Measurements from ENCODE around the gene CADM2. TPM values are rescaled to one million over a fixed set of nuclear protein-coding genes. Genes with fewer than 3 reads are reported as not detected.

CADM2 gene
- total RNA-seq, 1 experiment from 2014 or later = 1.3 TPM

DNA sequence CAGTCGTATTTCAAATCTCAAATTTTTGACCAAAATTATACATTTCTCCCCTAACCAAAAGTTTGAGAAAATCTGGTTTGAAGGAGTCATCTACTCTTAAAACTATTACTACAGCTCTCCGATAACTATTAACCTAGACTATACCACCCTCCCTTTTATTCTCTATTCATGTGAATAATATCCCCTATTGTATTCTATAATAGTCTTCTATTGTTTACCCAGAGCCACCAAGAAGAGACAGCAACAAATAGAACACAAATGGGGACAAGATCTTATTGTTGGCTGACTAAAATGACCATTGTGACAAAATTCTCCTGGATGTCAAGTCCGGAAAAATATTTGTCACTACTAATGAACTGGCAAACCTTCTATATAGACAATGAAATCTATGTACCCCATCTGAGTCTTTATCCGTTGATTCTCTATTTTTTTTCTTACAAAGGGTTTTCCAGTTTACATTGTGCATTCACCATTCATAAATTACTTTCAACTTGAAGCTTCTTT lies 618.0 kb downstream of the CADM2 start:
- Mint-ChIP-seq H3K4me3 (ENCODE audit: low read depth, unreplicated experiment) (no peak overlapping the region), H3K27ac (ENCODE audit: unreplicated experiment) (no peak overlapping the region), H3K27me3 (ENCODE audit: unreplicated experiment) (no peaks in the 10 kb centered on the region), H3K9me3 (ENCODE audit: low read depth, unreplicated experiment) (no peaks in the 10 kb centered on the region), H3K36me3 (ENCODE audit: insufficient read depth, unreplicated experiment) (no peaks in the 10 kb centered on the region), H3K4me1 (ENCODE audit: low read depth, unreplicated experiment) (peaks cover 19% of the 10 kb centered on the region)
- BruUV-seq (replicated peaks) = no TSS peak
- TF ChIP-seq, protein P1, sequence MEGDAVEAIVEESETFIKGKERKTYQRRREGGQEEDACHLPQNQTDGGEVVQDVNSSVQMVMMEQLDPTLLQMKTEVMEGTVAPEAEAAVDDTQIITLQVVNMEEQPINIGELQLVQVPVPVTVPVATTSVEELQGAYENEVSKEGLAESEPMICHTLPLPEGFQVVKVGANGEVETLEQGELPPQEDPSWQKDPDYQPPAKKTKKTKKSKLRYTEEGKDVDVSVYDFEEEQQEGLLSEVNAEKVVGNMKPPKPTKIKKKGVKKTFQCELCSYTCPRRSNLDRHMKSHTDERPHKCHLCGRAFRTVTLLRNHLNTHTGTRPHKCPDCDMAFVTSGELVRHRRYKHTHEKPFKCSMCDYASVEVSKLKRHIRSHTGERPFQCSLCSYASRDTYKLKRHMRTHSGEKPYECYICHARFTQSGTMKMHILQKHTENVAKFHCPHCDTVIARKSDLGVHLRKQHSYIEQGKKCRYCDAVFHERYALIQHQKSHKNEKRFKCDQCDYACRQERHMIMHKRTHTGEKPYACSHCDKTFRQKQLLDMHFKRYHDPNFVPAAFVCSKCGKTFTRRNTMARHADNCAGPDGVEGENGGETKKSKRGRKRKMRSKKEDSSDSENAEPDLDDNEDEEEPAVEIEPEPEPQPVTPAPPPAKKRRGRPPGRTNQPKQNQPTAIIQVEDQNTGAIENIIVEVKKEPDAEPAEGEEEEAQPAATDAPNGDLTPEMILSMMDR (IDR thresholded peaks at IDR 0.05; ENCODE audit: unreplicated experiment) = no peak
- intact Hi-C loops (cut with micrococcal nuclease; ENCODE audit: unreplicated experiment) = loop anchor here (1.0 to 10.0 kb wide), 5 partner anchors 214 to 602 kb away; no protein-coding TSS in a partner anchor
- no peak for DNase-seq
- CTCF ChIA-PET = no interaction called here

DNA sequence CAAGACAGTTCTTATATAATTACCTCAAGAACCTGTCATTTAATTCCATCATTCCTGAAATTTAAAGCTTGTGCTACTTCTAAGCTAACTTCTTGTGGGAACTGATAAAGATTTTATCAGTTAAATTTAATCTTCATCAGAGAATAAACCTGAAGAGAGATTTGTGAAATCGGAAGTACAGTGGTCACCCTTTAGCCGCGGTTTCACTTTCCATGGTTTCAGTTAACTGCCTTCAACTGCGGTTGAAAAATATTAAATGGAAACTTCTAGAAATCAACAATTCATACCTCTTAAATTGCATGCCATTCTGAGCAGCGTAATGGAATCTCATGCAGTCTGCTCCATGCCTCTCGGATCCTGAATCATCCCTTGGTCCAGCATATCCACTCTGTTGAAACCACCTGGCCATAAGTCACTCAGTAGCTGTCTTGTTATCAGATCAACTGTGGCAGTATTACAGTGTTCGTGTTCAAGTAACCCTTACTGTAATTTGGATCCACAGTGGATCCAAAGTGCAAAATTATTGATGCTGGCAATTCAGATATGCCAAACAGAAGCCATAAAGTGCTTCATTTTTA lies 626.1 kb downstream of the CADM2 start:
- CTCF ChIA-PET = no interaction called here
- TF ChIP-seq, protein P1 (IDR thresholded peaks at IDR 0.05; ENCODE audit: unreplicated experiment) = no peak
- Mint-ChIP-seq H3K36me3 (ENCODE audit: insufficient read depth, unreplicated experiment) (no peaks in the 10 kb centered on the region), H3K4me1 (ENCODE audit: low read depth, unreplicated experiment) (no peaks in the 10 kb centered on the region), H3K4me3 (ENCODE audit: low read depth, unreplicated experiment) (no peak overlapping the region), H3K27ac (ENCODE audit: unreplicated experiment) (no peak overlapping the region), H3K9me3 (ENCODE audit: low read depth, unreplicated experiment) (no peaks in the 10 kb centered on the region), H3K27me3 (ENCODE audit: unreplicated experiment) (no peaks in the 10 kb centered on the region)
- no peak for DNase-seq
- no TSS peak for BruUV-seq (replicated peaks)
- intact Hi-C loops (cut with micrococcal nuclease; ENCODE audit: unreplicated experiment) = no loop called here

DNA sequence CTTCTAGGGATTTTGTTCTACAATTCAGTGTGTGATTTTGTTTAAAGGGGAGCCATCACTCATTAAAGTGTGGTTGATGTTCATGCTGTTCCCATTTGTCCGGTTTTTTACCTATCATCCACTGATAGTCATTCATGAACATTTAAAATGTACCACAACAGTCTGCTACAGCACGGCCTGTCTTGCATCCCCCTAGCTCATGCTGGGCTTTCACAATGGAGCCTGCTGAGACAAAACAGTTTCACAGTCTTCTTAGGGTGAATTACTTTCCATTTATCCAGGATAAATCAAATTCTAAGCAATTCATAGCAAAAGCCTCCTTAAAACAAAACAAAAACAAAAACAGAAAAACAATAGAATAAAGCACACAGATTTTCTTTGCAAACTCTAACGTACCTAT lies 627.2 kb downstream of the CADM2 start:
- CTCF ChIA-PET = no interaction called here
- Mint-ChIP-seq H3K4me1 (ENCODE audit: low read depth, unreplicated experiment) (no peaks in the 10 kb centered on the region), H3K4me3 (ENCODE audit: low read depth, unreplicated experiment) (no peak overlapping the region), H3K9me3 (ENCODE audit: low read depth, unreplicated experiment) (no peaks in the 10 kb centered on the region), H3K36me3 (ENCODE audit: insufficient read depth, unreplicated experiment) (no peaks in the 10 kb centered on the region), H3K27me3 (ENCODE audit: unreplicated experiment) (no peaks in the 10 kb centered on the region), H3K27ac (ENCODE audit: unreplicated experiment) (no peak overlapping the region)
- DNase-seq = no peak
- no TSS peak for BruUV-seq (replicated peaks)
- TF ChIP-seq, protein P1 (IDR thresholded peaks at IDR 0.05; ENCODE audit: unreplicated experiment) = no peak
- intact Hi-C loops (cut with micrococcal nuclease; ENCODE audit: unreplicated experiment) = no loop called here

DNA sequence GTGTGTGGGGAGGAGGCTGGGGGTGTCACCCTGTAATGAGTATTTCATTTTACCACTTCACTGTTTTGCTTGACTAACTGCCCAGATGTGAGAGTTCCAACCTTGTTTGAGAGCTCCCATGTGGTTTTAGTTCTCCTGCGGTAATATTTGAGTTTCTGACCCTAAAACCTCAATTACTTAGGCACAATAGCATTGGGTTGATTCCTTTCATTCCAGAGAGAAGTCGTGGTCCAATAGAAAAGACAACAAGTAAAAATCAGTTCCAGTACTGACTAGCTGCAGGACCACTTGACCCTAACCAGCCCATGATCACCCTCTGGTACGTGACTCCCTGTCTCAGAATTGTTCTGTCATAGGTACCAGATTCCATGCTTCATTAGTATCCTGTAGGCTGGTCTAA lies 630.4 kb downstream of the CADM2 start:
- no peak for DNase-seq
- intact Hi-C loops (cut with micrococcal nuclease; ENCODE audit: unreplicated experiment) = no loop called here
- H3K27ac Mint-ChIP-seq (ENCODE audit: unreplicated experiment) = no peak overlapping the region
- TF ChIP-seq, protein P1 (IDR thresholded peaks at IDR 0.05; ENCODE audit: unreplicated experiment) = no peak
- CTCF ChIA-PET = no interaction called here
- BruUV-seq (replicated peaks) = no TSS peak
- no peaks in the 10 kb centered on the region for H3K9me3 Mint-ChIP-seq (ENCODE audit: low read depth, unreplicated experiment)
- H3K27me3 Mint-ChIP-seq (ENCODE audit: unreplicated experiment) = no peaks in the 10 kb centered on the region
- H3K4me1 Mint-ChIP-seq (ENCODE audit: low read depth, unreplicated experiment) = no peaks in the 10 kb centered on the region
- H3K4me3 Mint-ChIP-seq (ENCODE audit: low read depth, unreplicated experiment) = no peak overlapping the region
- peaks cover 1% of the 10 kb centered on the region for H3K36me3 Mint-ChIP-seq (ENCODE audit: insufficient read depth, unreplicated experiment)

Measured in Calu3 (cell line).